Esophagus (tissue), 2 donors: Measurements from ENCODE around the gene GPC3. TPM values are rescaled to one million over a fixed set of nuclear protein-coding genes. Genes with fewer than 3 reads are reported as not detected.
"Not testable (repeated sequence)": the region's sequence is repeated elsewhere in the genome, so short reads cannot be mapped to it uniquely, and the experiment has no call there.

Source experiments
- H3K27ac ChIP-seq, 2 donors: one replicate each; pipeline ENCODE4 v1.5.1; 2013; ENCODE audit warnings: low read depth in 2 of 2, mild to moderate bottlenecking in 2 of 2, inconsistent platforms in 1 of 2, low read length in 1 of 2, moderate library complexity in 1 of 2
- H3K27me3 ChIP-seq, 2 donors: one replicate each; pipeline ENCODE4 v1.6.1; 2013; ENCODE audit warnings: low read length in 2 of 2, control low read depth in 1 of 2, mild to moderate bottlenecking in 1 of 2; ENCODE audit not compliant: insufficient read depth in 2 of 2, control insufficient read depth in 1 of 2
- H3K36me3 ChIP-seq, 2 donors: one replicate each; pipeline ENCODE4 v1.6.1; 2013; ENCODE audit warnings: low read length in 1 of 2; ENCODE audit not compliant: control insufficient read depth in 2 of 2, insufficient read depth in 2 of 2
- H3K4me1 ChIP-seq, 2 donors: one replicate each; pipeline ENCODE4 v1.6.1; 2013; ENCODE audit warnings: low read length in 1 of 2; ENCODE audit not compliant: control insufficient read depth in 2 of 2, insufficient read depth in 2 of 2
- H3K4me3 ChIP-seq, 2 donors: one replicate each; pipeline ENCODE4 v1.5.1; 2013; ENCODE audit warnings: low read length in 2 of 2, mild to moderate bottlenecking in 2 of 2, low read depth in 1 of 2, moderate library complexity in 1 of 2
- H3K9me3 ChIP-seq, 2 donors: one replicate each; pipeline ENCODE4 v1.6.1; 2013; ENCODE audit warnings: mild to moderate bottlenecking in 2 of 2, low read depth in 1 of 2, low read length in 1 of 2, moderate library complexity in 1 of 2; ENCODE audit not compliant: control insufficient read depth in 2 of 2, insufficient read depth in 1 of 2
- WGBS, 2 donors: extraction: QIAGEN DNeasy Blood & Tissue Kit; methylation state at CpG; one replicate each; pipeline ENCODE4 v1.1.7; 2013; 5-methylcytosine and 5-hydroxymethylcytosine counted together
- polyA plus RNA-seq, 2 donors: library from polyadenylated mRNA; stranded (reverse); fragments of 200-250 nt; gene quantifications; one replicate each; pipeline ENCODE4 v1.2.3, GENCODE V29; 2013
- donor health status: healthy with polysubstance abuse.
- donor health status: Bipolar disorder and iron deficiency.

Gene GPC3
- polyA plus RNA-seq, 2 donors = 0.10 to 0.39 TPM

DNA sequence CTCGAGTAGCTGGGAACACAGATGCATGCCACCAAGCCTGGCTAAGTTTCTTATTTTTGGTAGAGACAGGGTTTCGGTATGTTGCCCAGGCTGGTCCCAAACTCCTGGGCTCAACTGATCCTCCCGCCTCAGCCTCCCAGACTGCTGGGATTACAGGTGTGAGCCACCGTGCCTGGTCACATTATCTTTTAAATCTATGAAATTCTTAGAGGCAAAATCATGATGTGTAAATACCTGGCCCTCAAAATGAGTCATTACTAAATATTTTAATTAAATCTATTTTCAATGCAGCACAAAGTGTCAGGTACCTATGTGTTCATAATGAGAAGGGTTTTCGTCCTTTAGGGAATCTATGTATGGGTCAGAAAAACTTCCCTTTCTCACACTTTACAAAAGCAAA lies 347.6 kb downstream of the GPC3 start:
- WGBS, 2 donors = 86 to 91% methylated on average over 5 of the region's 5 CpGs

DNA sequence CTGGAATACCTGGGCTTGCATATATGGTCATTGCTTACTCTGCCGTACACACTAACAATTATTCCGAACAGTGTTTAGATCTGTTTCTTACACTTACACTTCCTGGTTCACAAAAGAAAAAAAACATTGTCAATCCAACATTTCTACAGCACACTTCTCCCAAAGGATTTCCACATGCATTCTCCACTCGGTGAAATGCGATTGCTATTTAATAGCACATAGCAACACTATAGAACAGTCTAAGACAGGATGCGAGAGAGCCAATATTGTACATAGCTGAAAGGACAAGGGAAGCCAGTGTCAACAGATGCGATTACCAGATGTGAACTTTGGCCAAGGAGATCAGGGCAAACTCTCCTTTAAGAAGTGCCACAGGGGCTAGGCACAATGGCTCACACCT lies 349.4 kb downstream of the GPC3 start:
- H3K36me3 ChIP-seq = no peaks in the 10 kb centered on the region
- WGBS, 2 donors = 86 to 89% methylated on average over 6 of the region's 6 CpGs
- no peaks in the 10 kb centered on the region for H3K4me1 ChIP-seq
- H3K9me3 ChIP-seq = no peaks in the 10 kb centered on the region
- H3K27me3 ChIP-seq = no peaks in the 10 kb centered on the region
- no peak overlapping the region for H3K27ac ChIP-seq
- no peak overlapping the region for H3K4me3 ChIP-seq

More for the DNA sequence above, 347.6 kb downstream of the GPC3 start:
- Histone ChIP-seq H3K27me3 (no peaks in the 10 kb centered on the region), H3K27ac (no peak overlapping the region), H3K9me3 (no peaks in the 10 kb centered on the region), H3K4me1 (no peaks in the 10 kb centered on the region), H3K4me3 (no peak overlapping the region), H3K36me3 (no peaks in the 10 kb centered on the region)

DNA sequence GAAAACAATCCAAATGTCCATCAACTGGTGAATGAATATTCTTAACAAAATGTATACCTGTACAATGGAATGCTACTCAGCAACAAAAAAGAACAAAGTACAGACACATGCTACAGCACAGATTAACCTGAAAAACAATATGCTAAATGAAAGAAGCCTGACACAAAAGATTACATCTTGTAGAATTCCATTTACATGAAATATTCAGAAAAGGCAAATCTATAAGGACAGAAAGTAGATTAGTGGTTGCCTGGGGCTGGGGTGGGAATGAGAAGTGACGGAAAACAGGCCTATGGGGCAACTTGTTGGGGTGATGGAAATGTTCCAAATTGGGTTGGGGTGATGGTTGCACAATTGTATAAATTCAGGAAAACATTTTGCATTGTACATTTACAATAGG lies 351.0 kb downstream of the GPC3 start:
- Histone ChIP-seq H3K9me3 (no peaks in the 10 kb centered on the region), H3K4me1 (no peaks in the 10 kb centered on the region), H3K4me3 (no peak overlapping the region), H3K27ac (no peak overlapping the region), H3K36me3 (no peaks in the 10 kb centered on the region), H3K27me3 (no peaks in the 10 kb centered on the region)
- 65 to 72% methylated on average over 1 of the region's 1 CpG for WGBS, 2 donors

DNA sequence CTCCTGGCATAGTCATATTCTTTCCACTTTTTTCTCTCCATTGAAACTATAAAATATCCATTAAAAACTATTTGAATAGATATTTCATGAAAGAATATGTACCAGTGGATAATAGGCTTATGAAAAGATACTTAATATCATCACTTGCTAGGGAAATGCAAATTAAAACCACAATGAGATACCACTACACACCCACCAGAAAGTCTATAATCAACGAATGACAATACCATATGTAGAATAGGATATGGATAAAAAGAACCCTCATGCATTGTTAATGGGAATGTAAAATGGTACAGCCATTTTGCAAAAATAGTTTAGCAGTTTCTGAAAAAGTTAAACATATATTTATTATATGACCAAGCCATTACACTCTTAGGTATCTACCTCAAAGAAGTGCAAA lies 351.4 kb downstream of the GPC3 start:
- WGBS, 2 donors = 68 to 88% methylated on average over 1 of the region's 1 CpG
- H3K4me3 ChIP-seq = no peak overlapping the region

DNA sequence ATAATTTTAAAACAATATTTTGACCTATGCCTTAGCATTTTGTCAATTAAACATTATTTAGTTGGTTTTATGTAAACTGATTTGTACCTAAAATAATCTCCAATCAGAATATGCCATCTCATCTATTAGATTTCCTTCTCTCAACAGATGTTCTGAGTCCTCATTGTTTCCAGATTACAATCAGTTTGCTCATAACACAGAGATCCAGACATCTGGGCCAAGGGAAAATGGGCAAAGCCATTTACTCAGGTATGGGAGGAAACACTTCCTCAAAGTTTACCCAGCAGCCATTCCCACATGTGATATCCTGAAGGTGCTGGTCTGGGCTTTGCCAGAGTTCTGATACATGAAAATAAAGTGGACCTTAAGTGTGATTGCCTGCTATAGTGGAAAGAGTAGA lies 352.2 kb downstream of the GPC3 start:
- Histone ChIP-seq H3K4me1 (no peaks in the 10 kb centered on the region), H3K9me3 (no peaks in the 10 kb centered on the region), H3K4me3 (no peak overlapping the region), H3K36me3 (no peaks in the 10 kb centered on the region), H3K27me3 (no peaks in the 10 kb centered on the region), H3K27ac (no peak overlapping the region)

More for the DNA sequence above, 351.4 kb downstream of the GPC3 start:
- no peaks in the 10 kb centered on the region for H3K9me3 ChIP-seq
- H3K4me1 ChIP-seq = no peaks in the 10 kb centered on the region
- H3K36me3 ChIP-seq = no peaks in the 10 kb centered on the region
- H3K27ac ChIP-seq = no peak overlapping the region
- no peaks in the 10 kb centered on the region for H3K27me3 ChIP-seq

DNA sequence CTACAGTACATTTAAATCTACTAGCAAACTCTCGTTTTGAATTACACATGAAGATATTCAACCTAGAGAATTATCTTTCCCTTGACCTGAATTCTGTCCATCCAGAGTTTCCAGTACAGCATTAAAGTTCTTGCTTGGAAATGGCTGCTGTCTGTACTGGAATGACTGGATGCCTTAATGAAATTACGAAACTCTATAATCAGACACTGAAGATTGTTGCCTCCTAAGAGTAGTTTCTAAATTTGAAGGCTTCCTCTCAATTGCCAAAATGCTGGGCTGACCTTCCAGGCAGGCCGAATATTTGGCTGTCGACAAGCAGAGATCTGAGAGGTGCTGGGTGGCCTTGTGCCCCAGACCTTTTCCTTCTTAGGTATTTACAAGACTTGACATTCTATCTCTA lies 355.0 kb downstream of the GPC3 start:
- H3K4me3 ChIP-seq = no peak overlapping the region
- WGBS, 2 donors = 62 to 72% methylated on average over 4 of the region's 4 CpGs
- H3K36me3 ChIP-seq = no peaks in the 10 kb centered on the region
- no peaks in the 10 kb centered on the region for H3K27me3 ChIP-seq
- no peaks in the 10 kb centered on the region for H3K4me1 ChIP-seq
- no peak overlapping the region for H3K27ac ChIP-seq
- no peaks in the 10 kb centered on the region for H3K9me3 ChIP-seq

DNA sequence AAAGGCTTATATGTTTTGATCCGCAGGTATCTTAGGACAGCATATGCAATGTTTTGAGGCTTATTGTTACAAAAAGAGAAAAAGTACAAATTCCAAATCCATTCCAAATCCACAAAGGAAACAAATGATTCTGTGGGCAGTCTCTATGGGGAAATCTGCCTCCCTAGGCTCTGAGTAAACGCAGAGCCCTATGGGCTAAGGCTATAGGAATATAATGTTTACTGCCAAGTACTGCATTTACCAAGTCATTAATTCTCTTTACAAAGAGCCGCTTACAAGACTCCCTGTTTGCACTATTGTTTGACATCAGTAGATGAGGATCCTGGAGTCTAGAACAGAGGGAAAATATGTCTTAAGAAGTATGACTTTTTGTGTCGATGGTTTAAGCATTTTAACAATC lies 357.7 kb downstream of the GPC3 start:
- H3K4me1 ChIP-seq = no peaks in the 10 kb centered on the region
- WGBS, 2 donors = 71 to 79% methylated on average over 4 of the region's 4 CpGs
- no peak overlapping the region for H3K27ac ChIP-seq
- no peaks in the 10 kb centered on the region for H3K36me3 ChIP-seq
- no peak overlapping the region for H3K4me3 ChIP-seq
- no peaks in the 10 kb centered on the region for H3K27me3 ChIP-seq
- no peaks in the 10 kb centered on the region for H3K9me3 ChIP-seq

DNA sequence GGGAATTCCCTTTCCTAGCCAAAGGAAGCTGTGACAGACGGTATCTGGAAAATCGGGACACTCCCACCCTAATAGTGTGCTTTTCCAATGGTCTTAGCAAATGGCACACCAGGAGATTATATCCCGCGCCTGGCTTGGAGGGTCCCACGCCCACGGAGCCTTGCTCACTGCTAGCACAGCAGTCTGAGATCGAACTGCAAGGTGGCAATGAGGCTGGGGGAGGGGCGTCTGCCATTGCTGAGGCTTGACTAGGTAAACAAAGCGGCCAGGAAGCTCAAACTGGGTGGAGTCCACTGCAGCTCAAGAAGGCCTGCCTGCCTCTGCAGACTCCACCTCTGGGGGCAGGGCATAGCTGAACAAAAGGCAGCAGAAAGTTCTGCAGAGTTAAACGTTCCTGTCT lies 364.0 kb downstream of the GPC3 start:
- not testable (repeated sequence) for H3K27ac ChIP-seq, H3K9me3 ChIP-seq, H3K4me3 ChIP-seq, H3K36me3 ChIP-seq, H3K27me3 ChIP-seq, H3K4me1 ChIP-seq
- WGBS, 2 donors = 82 to 93% methylated on average over 10 of the region's 10 CpGs

DNA sequence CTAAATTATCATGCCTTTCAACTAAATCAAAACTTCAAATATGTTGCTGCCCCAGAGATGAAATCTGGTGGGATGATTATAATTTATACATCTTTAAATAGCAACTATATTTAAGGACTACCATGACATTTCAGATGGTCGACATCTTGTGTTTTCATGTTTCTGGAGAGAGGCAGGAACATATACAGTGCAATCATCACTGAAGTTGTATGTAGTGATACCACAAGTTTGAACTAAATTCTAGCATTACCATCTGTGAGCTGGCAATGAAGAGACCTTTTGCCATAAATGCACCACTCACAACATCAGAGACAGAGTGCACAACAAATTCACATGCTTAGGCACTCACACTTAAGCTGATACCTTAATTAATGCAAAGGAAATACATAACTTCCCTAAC lies 373.7 kb downstream of the GPC3 start:
- 75 to 83% methylated on average over 1 of the region's 1 CpG for WGBS, 2 donors
- Histone ChIP-seq H3K36me3 (no peaks in the 10 kb centered on the region), H3K4me1 (no peaks in the 10 kb centered on the region), H3K4me3 (no peak overlapping the region), H3K27me3 (no peaks in the 10 kb centered on the region), H3K27ac (no peak overlapping the region), H3K9me3 (no peaks in the 10 kb centered on the region)

DNA sequence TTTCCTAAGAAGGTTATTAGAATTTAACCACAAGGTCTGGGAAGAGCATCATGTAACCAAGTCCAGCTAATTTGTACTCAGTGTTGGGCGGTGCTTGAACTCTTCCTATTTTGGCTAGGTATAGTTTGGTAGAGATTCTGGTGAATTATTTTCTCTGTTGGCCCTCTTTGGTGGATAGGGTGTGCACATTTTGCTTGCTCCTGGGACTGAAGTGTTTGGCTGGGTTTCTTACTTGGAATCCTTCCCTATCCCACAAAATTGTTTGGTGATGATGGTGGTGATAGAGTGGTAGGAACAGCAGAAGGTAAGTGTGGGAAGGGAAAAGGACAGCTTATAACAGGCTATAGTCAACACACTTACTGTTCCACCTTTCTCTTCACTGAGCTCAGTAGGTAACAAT lies 375.3 kb downstream of the GPC3 start:
- 86 to 94% methylated on average over 1 of the region's 1 CpG for WGBS, 2 donors
- H3K4me3 ChIP-seq = no peak overlapping the region
- no peaks in the 10 kb centered on the region for H3K4me1 ChIP-seq
- no peaks in the 10 kb centered on the region for H3K36me3 ChIP-seq
- H3K27me3 ChIP-seq = no peaks in the 10 kb centered on the region
- H3K27ac ChIP-seq = no peak overlapping the region
- no peaks in the 10 kb centered on the region for H3K9me3 ChIP-seq
